Measurements from ENCODE around the gene TMEM234.
"Not testable (repeated sequence)": the region's sequence is repeated elsewhere in the genome, so short reads cannot be mapped to it uniquely, and the experiment has no call there.

The TMEM234 gene

GRCh38 chr1:32221980-32222755 lies at the start of gene TMEM234, which contains the start of gene EIF3I:
Gene TMEM234 (minus strand): TSS chr1:32222353. CDS start chr1:32222322, 31 bp downstream.
Gene EIF3I (plus strand): TSS chr1:32222407. CDS start chr1:32222442, 35 bp downstream.
- in situ Hi-C loops (cut with MboI; ENCODE audit: low sequenced_read_pairs) = loop anchor here (25.0 kb wide), 1 partner anchor 140 kb away; the partner anchor contains the start of genes FAM229A and TSSK3

- in situ Hi-C loops (cut with MboI; ENCODE audit: low sequenced_read_pairs) = no loop called here
Measured at GRCh38 chr1:32269744-32270143, 47.6 kb upstream of the TMEM234 start.

DNA sequence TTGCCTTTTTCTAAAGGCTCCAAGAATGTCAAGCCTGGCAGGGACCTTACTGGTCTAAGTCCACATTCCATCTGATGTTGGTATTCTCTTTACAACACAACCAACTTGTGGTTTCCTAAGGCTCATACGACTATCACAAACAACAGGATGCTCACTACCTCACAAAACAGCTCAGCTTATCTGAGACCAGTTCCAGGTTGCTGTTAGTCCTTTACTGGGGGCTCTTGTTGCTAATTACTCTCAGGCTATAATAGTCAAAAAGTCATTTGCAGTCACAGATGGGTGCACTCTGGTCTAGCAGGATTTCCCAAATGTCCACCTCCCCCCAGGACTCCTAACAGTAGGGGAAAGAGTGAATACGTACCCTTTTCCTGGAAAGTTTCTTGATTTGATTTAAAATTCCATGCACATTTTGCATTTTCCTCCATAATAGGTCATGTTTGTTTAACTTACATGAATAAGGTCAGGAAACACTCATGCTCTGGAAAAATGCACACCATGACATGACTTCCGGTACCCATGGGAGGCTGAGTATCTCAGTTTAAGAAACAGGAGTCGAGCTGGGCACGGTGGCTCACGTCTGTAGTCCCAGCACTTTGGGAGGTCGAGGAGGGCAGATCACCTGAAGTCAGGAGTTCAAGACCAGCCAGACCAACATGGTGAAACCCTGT lies 44.9 kb upstream of the TMEM234 start:
- in situ Hi-C loops (cut with MboI; ENCODE audit: low sequenced_read_pairs) = no loop called here

DNA sequence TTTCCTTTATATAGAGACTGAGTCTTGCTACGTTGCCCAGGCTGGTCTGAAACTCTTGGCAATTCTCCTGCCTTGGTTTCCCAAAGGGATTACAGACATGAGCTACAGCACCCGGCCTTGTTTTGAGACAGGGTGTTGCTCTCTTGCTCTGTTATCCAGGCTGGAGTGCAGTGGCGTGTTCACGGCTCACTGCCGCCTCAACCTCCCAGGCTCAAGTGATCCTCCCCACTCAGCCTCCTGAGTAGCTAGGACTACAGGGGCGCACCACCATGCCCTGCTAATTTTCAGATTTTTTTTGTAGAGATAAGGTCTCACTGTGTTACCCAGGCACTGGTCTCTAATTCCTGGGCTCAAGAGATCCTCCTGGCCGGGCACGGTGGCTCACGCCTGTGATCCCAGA lies 43.7 kb upstream of the TMEM234 start:
- in situ Hi-C loops (cut with MboI; ENCODE audit: low sequenced_read_pairs) = no loop called here

- in situ Hi-C loops (cut with MboI; ENCODE audit: low sequenced_read_pairs) = no loop called here
Measured at GRCh38 chr1:32263744-32264143, 41.6 kb upstream of the TMEM234 start.

GRCh38 chr1:32263236-32263593 lies 41.1 kb upstream of the TMEM234 start:
- in situ Hi-C loops (cut with MboI; ENCODE audit: low sequenced_read_pairs) = not testable (repeated sequence)

- in situ Hi-C loops (cut with MboI; ENCODE audit: low sequenced_read_pairs) = no loop called here
Measured at GRCh38 chr1:32257227-32257508, 35.0 kb upstream of the TMEM234 start.

DNA sequence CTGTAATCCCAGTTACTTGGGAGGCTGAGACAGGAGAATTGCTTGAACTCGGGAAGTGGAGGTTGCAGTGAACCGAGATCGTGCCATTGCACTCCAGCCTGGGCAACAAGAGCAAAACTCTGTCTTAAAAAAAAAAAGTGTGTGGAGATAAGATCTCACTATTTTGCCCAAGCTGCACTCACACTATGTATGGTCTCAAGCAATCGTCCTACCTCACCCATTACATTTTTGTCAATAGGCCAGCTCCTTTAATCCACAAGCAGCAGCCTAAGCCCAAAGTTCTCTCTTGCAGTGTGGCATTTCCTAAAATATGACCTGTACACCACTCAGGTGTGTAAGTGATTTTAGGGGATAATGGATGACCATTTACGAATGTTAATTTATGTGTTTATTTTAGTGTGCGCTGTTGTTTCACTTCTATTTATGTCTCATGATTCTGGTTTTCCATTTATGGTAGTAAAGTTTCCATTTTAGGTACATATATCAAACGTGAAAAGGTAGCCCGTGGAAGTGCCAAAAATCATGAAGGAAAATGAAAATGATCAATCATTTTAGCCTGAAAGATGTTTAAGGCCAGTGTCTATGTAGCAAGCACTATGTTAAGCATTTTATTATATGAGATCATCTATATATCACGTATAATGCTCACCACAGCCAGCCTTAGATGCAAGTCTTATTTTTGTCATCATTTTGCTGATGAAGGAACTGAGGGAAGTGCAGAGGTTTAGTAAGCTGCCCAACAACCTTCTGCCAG lies 34.5 kb upstream of the TMEM234 start:
- in situ Hi-C loops (cut with MboI; ENCODE audit: low sequenced_read_pairs) = no loop called here

- in situ Hi-C loops (cut with MboI; ENCODE audit: low sequenced_read_pairs) = no loop called here
Measured at GRCh38 chr1:32255072-32256071, 33.2 kb upstream of the TMEM234 start.

DNA sequence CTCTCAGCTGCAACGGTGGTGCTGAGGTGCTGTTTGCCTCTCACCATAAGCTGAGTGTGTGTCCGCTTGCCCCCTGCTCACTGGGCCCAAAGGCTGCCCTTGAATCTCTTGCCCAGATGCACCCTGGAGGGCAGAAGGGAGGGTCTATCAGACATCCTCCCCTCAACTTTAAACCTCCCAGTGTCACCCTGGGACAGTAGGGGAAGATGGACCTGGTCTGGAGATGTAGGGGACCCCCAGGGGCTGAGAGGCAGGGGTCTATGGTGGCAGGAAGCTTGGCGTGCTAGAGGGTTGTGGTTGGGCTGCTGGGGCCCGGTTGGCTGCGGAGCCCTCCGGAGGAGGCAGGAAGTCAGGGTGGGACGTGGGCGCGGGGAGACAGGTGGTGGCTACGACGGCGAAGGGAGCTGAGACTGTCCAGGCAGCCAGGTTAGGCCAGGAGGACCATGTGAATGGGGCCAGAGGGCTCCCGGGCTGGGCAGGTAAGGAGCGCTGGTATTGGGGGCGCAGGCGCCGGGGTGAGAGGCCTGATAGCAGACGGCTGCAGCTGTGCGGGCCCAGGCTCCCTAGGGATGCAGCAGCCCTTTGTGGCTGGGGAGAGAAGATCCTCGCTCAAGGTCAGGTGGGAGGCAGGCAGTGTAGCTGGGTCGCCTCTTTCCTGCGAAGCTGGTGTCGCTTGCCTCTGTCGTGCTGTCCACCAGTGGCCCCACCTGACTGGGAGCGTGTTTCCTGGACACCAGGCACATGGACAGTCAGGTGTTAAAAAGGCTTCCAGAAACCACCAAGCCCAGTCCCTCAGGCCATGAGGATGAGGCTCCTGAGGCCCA lies 29.0 kb upstream of the TMEM234 start, which contains the start of gene LCK:
TSS of gene LCK (plus strand) at position 373 of the 824 bp plus-strand sequence. CDS start 23,065 bp downstream, outside the sequence.
- in situ Hi-C loops (cut with MboI; ENCODE audit: low sequenced_read_pairs) = no loop called here

GRCh38 chr1:32249831-32250525 lies 27.8 kb upstream of the TMEM234 start:
- in situ Hi-C loops (cut with MboI; ENCODE audit: low sequenced_read_pairs) = no loop called here

DNA sequence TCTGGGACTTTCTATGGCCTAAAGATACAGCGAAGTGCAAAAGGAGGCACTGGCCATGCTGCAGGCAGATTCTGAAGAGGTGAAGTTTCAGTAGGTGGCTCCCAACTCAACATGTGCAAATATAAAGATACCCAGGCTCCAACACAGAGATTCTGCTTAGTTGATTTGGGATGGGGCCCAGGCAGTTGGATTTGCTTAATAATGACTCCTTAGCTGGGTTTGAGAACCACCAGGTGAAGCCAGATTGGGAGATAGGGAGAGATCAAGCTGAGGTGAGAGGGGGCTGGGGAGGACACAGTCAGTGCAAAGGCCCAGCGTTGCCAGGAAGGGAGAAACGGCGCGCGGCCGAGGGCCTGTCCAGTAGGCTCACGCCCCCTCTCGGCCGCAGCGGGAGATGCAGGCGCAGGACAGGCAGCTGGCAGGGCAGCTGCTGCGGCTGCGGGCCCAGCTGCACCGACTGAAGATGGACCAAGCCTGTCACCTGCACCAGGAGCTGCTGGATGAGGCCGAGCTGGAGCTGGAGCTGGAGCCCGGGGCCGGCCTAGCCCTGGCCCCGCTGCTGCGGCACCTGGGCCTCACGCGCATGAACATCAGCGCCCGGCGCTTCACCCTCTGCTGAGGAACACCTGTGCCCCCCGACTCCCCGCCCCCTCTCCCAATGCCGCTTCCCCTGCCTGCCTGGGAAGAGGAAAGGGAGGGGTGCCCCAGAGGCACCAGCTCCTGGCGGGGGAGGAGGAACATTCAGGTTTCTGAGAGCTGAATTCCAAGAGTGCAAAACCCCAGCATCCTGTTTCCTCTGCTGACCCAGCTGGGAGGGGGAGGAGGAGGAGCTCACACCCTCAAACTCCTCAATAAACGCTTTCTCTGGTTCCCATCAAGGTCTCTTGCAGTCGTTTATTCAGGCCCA lies 26.1 kb upstream of the TMEM234 start:
- in situ Hi-C loops (cut with MboI; ENCODE audit: low sequenced_read_pairs) = no loop called here

DNA sequence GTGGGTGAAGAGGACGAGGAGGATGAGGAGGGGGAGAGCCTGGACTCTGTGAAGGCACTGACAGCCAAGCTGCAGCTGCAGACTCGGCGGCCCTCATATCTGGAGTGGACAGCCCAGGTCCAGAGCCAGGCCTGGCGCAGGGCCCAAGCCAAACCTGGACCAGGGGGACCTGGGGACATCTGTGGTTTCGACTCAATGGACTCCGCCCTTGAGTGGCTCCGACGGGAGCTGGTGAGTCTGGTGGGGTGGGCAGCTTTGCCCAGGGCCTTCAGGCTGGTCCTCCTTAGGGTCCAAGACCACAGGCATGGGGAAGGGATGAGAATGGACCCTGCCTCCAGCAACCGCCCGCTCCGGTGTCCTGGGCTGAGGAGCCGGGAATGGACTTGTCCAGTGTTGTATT lies 25.3 kb upstream of the TMEM234 start:
- in situ Hi-C loops (cut with MboI; ENCODE audit: low sequenced_read_pairs) = no loop called here

GRCh38 chr1:32246888-32247273 lies 24.7 kb upstream of the TMEM234 start, which contains the start of gene FAM167B:
Gene FAM167B (plus strand): TSS chr1:32247222. CDS start chr1:32247422, 200 bp downstream.
- in situ Hi-C loops (cut with MboI; ENCODE audit: low sequenced_read_pairs) = no loop called here

GRCh38 chr1:32242341-32242851 lies 20.2 kb upstream of the TMEM234 start:
- in situ Hi-C loops (cut with MboI; ENCODE audit: low sequenced_read_pairs) = no loop called here

DNA sequence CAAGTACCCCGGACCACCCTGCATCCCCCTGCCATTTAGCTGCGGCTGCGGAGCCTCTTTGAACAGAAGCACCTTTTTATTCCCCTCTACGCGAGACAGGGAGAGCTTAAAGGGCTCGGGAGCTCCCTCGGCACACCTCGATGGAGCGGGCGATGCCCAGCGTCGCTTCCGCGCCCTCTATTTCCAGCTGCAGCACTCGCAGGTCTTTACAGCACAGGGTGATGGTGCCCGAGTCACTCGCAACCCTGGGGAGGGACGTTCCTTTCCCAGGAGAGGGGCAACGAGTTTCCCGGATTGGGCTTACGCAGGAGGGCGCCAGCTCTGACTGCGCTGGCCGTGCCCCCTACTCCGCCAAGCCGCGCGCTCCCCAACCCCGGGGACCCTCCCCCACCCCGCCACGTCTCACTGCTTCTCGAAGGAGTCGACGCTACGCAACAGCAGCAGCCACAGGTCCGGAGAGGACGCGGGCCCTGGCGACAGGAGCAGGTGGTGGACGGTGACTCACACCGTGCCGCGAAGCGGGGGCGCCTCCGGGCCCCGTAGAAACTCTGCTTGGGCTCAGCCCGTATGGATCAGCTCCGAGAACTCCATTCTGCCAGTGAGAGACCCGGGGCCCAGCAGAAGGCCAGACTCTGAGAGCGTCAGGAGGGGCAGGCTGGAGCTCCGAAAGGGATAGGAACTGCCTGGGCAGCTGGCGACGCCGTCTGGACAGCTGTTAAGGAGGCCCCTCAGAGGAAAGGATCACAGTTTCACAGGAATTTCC lies 19.0 kb upstream of the TMEM234 start:
- in situ Hi-C loops (cut with MboI; ENCODE audit: low sequenced_read_pairs) = no loop called here

All from HL-60/S4 treated with phorbol 12-myristate 13-acetate at 8.2 ng/mL for 4 days and 3 days (cell line).